Lung (tissue), 12 donors: ENCODE data around the gene RASEF. TPM values are rescaled to one million over a fixed set of nuclear protein-coding genes. Genes with fewer than 3 reads are reported as not detected.

Source experiments
- ATAC-seq: fragments of 200-7000 bp; cut with Tn5 transposase; one replicate; pipeline ENCODE4 v1.9.1; 2020; ENCODE audit warnings: moderate number of reproducible peaks; ENCODE audit not compliant: insufficient read depth, low FRiP score
- DNase-seq, 3 donors: peaks; one replicate each; pipeline ENCODE4 v3.0.0-alpha.2; 2013 to 2017
- H3K27ac ChIP-seq, 2 donors: one replicate each; pipeline ENCODE4 v1.5.1; 2013; ENCODE audit warnings: mild to moderate bottlenecking in 2 of 2, moderate library complexity in 2 of 2, control low read depth in 1 of 2, inconsistent platforms in 1 of 2, low read depth in 1 of 2, low read length in 1 of 2
- H3K27me3 ChIP-seq, 3 donors: one replicate each; pipeline ENCODE4 v1.5.1; 2013; ENCODE audit warnings: low read length in 2 of 3; ENCODE audit not compliant: control insufficient read depth in 3 of 3, insufficient read depth in 3 of 3
- H3K36me3 ChIP-seq, 4 donors: one replicate each; pipeline ENCODE4 v1.5.1; 2013; ENCODE audit warnings: low read length in 4 of 4, mild to moderate bottlenecking in 1 of 4, moderate library complexity in 1 of 4; ENCODE audit not compliant: control insufficient read depth in 4 of 4, insufficient read depth in 4 of 4
- H3K4me1 ChIP-seq, 5 donors: one replicate each; pipeline ENCODE4 v1.5.1; 2013; ENCODE audit warnings: low read length in 5 of 5, mild to moderate bottlenecking in 2 of 5, moderate library complexity in 1 of 5; ENCODE audit not compliant: control insufficient read depth in 5 of 5, insufficient read depth in 5 of 5
- H3K4me3 ChIP-seq: one replicate; pipeline ENCODE4 v1.5.1; 2013; ENCODE audit warnings: mild to moderate bottlenecking, control low read depth, moderate library complexity
- H3K9ac ChIP-seq, 2 donors: one replicate each; pipeline ENCODE4 v1.5.1; 2013; ENCODE audit warnings: low read length in 2 of 2, control low read depth in 1 of 2; ENCODE audit not compliant: insufficient read depth in 1 of 2
- H3K9me3 ChIP-seq, 4 donors: one replicate each; pipeline ENCODE4 v1.5.1; 2013; ENCODE audit warnings: low read length in 3 of 4, mild to moderate bottlenecking in 1 of 4, moderate library complexity in 1 of 4; ENCODE audit not compliant: control insufficient read depth in 4 of 4, insufficient read depth in 3 of 4
- WGBS, 2 donors: extraction: QIAGEN DNeasy Blood & Tissue Kit; methylation state at CpG; one replicate each; pipeline ENCODE4 v1.1.7; 2013; 5-methylcytosine and 5-hydroxymethylcytosine counted together
- polyA plus RNA-seq, 2 donors: library from polyadenylated mRNA; stranded (reverse); fragments of 200-250 nt; gene quantifications; one replicate each; pipeline ENCODE4 v1.2.1, GENCODE V29; 2013
- total RNA-seq, 2 donors: library from RNA; depleted of rRNA in 1 of 2; stranded (reverse); fragments of >200 nt in 1 of 2; gene quantifications; one replicate each; pipeline ENCODE4 v1.2.1, GENCODE V29; 2014 to 2021
- TF ChIP-seq, protein P1 (sequence below): IDR thresholded peaks from 2 replicates; pipeline ENCODE4 v1.5.1; 2012; ENCODE audit warnings: mild to moderate bottlenecking; ENCODE audit errors: control extremely low read depth, extremely low read depth
- donor health status: control.
- donor health status: control.
- donor health status: Bipolar disorder and iron deficiency.
- donor health status: healthy.
- donor health status: DM: yes; HTN: yes; CAD: no.

Gene RASEF
- total and polyA plus RNA-seq, 4 donors, result 5.2 to 23.6 (median 9.4) TPM

- no peaks in the 10 kb centered on the region for H3K36me3 ChIP-seq
- no peak overlapping the region for H3K4me3 ChIP-seq
- no peaks in the 10 kb centered on the region for H3K27me3 ChIP-seq
- no peak for ATAC-seq
- WGBS, 2 donors, result 74 to 78% methylated on average over 1 of the region's 1 CpG
- H3K27ac ChIP-seq, result no peak overlapping the region
- no peak for DNase-seq
- H3K9ac ChIP-seq, result no peak overlapping the region
- TF ChIP-seq, protein P1, sequence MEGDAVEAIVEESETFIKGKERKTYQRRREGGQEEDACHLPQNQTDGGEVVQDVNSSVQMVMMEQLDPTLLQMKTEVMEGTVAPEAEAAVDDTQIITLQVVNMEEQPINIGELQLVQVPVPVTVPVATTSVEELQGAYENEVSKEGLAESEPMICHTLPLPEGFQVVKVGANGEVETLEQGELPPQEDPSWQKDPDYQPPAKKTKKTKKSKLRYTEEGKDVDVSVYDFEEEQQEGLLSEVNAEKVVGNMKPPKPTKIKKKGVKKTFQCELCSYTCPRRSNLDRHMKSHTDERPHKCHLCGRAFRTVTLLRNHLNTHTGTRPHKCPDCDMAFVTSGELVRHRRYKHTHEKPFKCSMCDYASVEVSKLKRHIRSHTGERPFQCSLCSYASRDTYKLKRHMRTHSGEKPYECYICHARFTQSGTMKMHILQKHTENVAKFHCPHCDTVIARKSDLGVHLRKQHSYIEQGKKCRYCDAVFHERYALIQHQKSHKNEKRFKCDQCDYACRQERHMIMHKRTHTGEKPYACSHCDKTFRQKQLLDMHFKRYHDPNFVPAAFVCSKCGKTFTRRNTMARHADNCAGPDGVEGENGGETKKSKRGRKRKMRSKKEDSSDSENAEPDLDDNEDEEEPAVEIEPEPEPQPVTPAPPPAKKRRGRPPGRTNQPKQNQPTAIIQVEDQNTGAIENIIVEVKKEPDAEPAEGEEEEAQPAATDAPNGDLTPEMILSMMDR, result no peak
- H3K4me1 ChIP-seq, result no peaks in the 10 kb centered on the region
- peaks cover 0 to 2% (median 0%) of the 10 kb centered on the region in 4 donors for H3K9me3 ChIP-seq
Observed at GRCh38 chr9:82968816-82969215, 94.1 kb downstream of the RASEF start.

GRCh38 chr9:82968388-82968787, 94.6 kb downstream of the RASEF start:
- DNase-seq (no peak), ATAC-seq (no peak)
- Histone ChIP-seq H3K36me3 (no peaks in the 10 kb centered on the region), H3K4me3 (no peak overlapping the region), H3K9me3 (peaks cover 0 to 2% (median 0%) of the 10 kb centered on the region in 4 donors), H3K9ac (no peak overlapping the region), H3K4me1 (no peaks in the 10 kb centered on the region), H3K27ac (no peak overlapping the region), H3K27me3 (no peaks in the 10 kb centered on the region)
- WGBS, 2 donors, result 82 to 88% methylated on average over 3 of the region's 3 CpGs
- TF ChIP-seq, protein P1, result no peak

DNA sequence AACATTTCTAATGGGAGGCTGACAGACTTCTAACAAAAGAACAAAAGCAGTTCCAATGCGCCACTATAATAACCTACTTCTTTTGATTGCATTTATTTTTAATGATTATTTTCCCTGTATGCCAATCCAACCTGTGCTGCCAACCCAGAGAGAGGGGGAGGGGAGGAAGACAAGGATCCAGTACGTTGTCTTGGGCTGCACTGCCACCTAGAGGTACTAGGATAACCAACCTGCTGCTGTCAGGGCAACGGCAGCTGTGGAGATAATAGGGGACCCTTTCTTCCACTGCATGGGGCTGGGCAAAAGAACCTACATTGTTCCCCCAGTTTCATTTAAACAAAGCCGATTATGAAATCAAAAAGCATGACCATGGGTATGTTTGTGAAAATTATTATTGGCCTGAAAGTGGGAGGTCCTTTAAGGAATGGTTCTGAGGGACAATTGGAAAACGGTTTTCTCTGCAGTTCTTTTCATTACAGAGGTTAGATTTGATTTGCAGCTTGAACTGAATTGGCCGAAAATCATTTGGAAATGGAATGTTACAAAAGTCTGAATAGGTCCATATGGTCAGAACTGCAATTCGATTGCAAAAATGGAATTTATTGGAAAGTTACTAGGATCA, 101.3 kb downstream of the RASEF start:
- WGBS, 2 donors, result 24 to 31% methylated on average over 7 of the region's 7 CpGs
- peaks cover 0 to 3% (median 0%) of the 10 kb centered on the region in 5 donors for H3K4me1 ChIP-seq

More for the DNA sequence above, 101.3 kb downstream of the RASEF start:
- Histone ChIP-seq H3K9ac (no peak overlapping the region), H3K27ac (no peak overlapping the region), H3K9me3 (no peaks in the 10 kb centered on the region), H3K36me3 (no peaks in the 10 kb centered on the region), H3K4me3 (no peak overlapping the region), H3K27me3 (no peaks in the 10 kb centered on the region)
- peak; percentile 80 to 89 (median 87) for DNase-seq
- ATAC-seq, result peak; percentile 72
- TF ChIP-seq, protein P1, result peak; percentile 53
